ENCODE data around the gene HRH1. TPM values are rescaled to one million over a fixed set of nuclear protein-coding genes. Genes with fewer than 3 reads are reported as not detected.
"Not testable (repeated sequence)": the region's sequence is repeated elsewhere in the genome, so short reads cannot be mapped to it uniquely, and the experiment has no call there.

Gene HRH1
- total and polyA plus RNA-seq, 10 of the 15 experiments (the other 5 are each of a cell fraction or from before 2014, with no cell fraction given), result not detected

- intact Hi-C loops (cut with micrococcal nuclease; ENCODE audit: unreplicated experiment); in situ Hi-C loops (cut with MboI); H3K9me3 ChIP-seq (replicated peaks; ENCODE audit: control insufficient read depth, insufficient read depth, low read length); H4K20me1 ChIP-seq (ENCODE audit: control insufficient read depth, insufficient read depth); H3K27me3 ChIP-seq (replicated peaks in 1 of 2; ENCODE audit: control insufficient read depth in 2 of 2, insufficient read depth in 2 of 2, low read length in 1 of 2); BruUV-seq (replicated peaks); RAD21 ChIA-PET (ENCODE audit: unreplicated experiment); H3K4me2 ChIP-seq (ENCODE audit: control insufficient read depth, insufficient read depth); CTCF ChIA-PET; ATAC-seq; H3K36me3 ChIP-seq (ENCODE audit: control insufficient read depth in 2 of 2, insufficient read depth in 2 of 2, low read length in 1 of 2); H3K4me3 ChIP-seq; POLR2A ChIA-PET; SMC1A ChIA-PET (ENCODE audit: uncharacterized antibody, unreplicated experiment); H3K9ac ChIP-seq (ENCODE audit: control insufficient read depth, insufficient read depth, low read length); H3K4me1 ChIP-seq (ENCODE audit: control insufficient read depth, insufficient read depth, low read length); FAIRE-seq; H3K27ac ChIP-seq (ENCODE audit: control insufficient read depth, insufficient read depth); H2AFZ ChIP-seq (ENCODE audit: control insufficient read depth, low read depth, low read length); H3K79me2 ChIP-seq (ENCODE audit: control insufficient read depth, insufficient read depth, low read length); DNase-seq (ENCODE audit: low read depth, low spot score): not testable (repeated sequence)
- WGBS (ENCODE audit: insufficient coverage, insufficient replicate concordance, low lambda C conversion rate, missing lambda C conversion rate), result 17% methylated on average over 6 of the region's 6 CpGs
Observed at GRCh38 chr3:11217370-11217769, 63.1 kb downstream of the HRH1 start.

GRCh38 chr3:11220230-11220629 lies 65.9 kb downstream of the HRH1 start:
- CTCF ChIA-PET, result no interaction called here
- H3K4me3 ChIP-seq, result no peak overlapping the region
- H3K9ac ChIP-seq (ENCODE audit: control insufficient read depth, insufficient read depth, low read length), result no peak overlapping the region
- intact Hi-C loops (cut with micrococcal nuclease; ENCODE audit: unreplicated experiment) (no loop called here), in situ Hi-C loops (cut with MboI) (no loop called here)
- POLR2A ChIA-PET, result no interaction called here
- SMC1A ChIA-PET (ENCODE audit: uncharacterized antibody, unreplicated experiment), result interaction anchor here (0.6 to 1.1 kb wide), 3 partner anchors 92 to 470 kb away, joined by 3 to 4 read pairs (median 3); no protein-coding TSS in a partner anchor
- RAD21 ChIA-PET (ENCODE audit: unreplicated experiment), result no interaction called here
- no peaks in the 10 kb centered on the region for H3K79me2 ChIP-seq (ENCODE audit: control insufficient read depth, insufficient read depth, low read length)
- DNase-seq (ENCODE audit: low read depth, low spot score), result no peak
- FAIRE-seq, result no peak
- 59% methylated on average over 8 of the region's 8 CpGs for WGBS (ENCODE audit: insufficient coverage, insufficient replicate concordance, low lambda C conversion rate, missing lambda C conversion rate)
- no peak overlapping the region for H2AFZ ChIP-seq (ENCODE audit: control insufficient read depth, low read depth, low read length)
- BruUV-seq (replicated peaks), result no TSS peak
- no peak overlapping the region for H3K27ac ChIP-seq (ENCODE audit: control insufficient read depth, insufficient read depth)
- H4K20me1 ChIP-seq (ENCODE audit: control insufficient read depth, insufficient read depth), result no peaks in the 10 kb centered on the region
- no peak for ATAC-seq
- H3K27me3 ChIP-seq (replicated peaks in 1 of 2; ENCODE audit: control insufficient read depth in 2 of 2, insufficient read depth in 2 of 2, low read length in 1 of 2), result no peaks in the 10 kb centered on the region; a peak in 1 of 4 replicates
- no peaks in the 10 kb centered on the region for H3K4me1 ChIP-seq (ENCODE audit: control insufficient read depth, insufficient read depth, low read length)
- no peaks in the 10 kb centered on the region for H3K9me3 ChIP-seq (replicated peaks; ENCODE audit: control insufficient read depth, insufficient read depth, low read length)
- H3K36me3 ChIP-seq (ENCODE audit: control insufficient read depth in 2 of 2, insufficient read depth in 2 of 2, low read length in 1 of 2), result no peaks in the 10 kb centered on the region
- H3K4me2 ChIP-seq (ENCODE audit: control insufficient read depth, insufficient read depth), result no peak overlapping the region
- TF ChIP-seq ESRRA (IDR thresholded peaks at IDR 0.05; ENCODE audit: low read length) (no peak), EED (IDR thresholded peaks at IDR 0.05; ENCODE audit: low read depth) (no peak), SMAD5 (IDR thresholded peaks at IDR 0.05; ENCODE audit: low read depth) (no peak)
